HEK293T (cell line): ENCODE measurements around the gene CLDN9.

Source experiments
- CTBP1 ChIP-seq: fragments of 450-650 bp; IDR thresholded peaks from 2 replicates; pipeline ENCODE4 v1.6.1; 2016; ENCODE audit warnings: borderline replicate concordance
- ELF4 ChIP-seq: fragments of 450-650 bp; IDR thresholded peaks from 2 replicates; pipeline ENCODE4 v1.6.1; 2017; ENCODE audit warnings: antibody characterized with exemption
- FOXK2 ChIP-seq: fragments of 450-650 bp; IDR thresholded peaks from 2 replicates; pipeline ENCODE4 v1.6.1; 2016; ENCODE audit warnings: mild to moderate bottlenecking

DNA sequence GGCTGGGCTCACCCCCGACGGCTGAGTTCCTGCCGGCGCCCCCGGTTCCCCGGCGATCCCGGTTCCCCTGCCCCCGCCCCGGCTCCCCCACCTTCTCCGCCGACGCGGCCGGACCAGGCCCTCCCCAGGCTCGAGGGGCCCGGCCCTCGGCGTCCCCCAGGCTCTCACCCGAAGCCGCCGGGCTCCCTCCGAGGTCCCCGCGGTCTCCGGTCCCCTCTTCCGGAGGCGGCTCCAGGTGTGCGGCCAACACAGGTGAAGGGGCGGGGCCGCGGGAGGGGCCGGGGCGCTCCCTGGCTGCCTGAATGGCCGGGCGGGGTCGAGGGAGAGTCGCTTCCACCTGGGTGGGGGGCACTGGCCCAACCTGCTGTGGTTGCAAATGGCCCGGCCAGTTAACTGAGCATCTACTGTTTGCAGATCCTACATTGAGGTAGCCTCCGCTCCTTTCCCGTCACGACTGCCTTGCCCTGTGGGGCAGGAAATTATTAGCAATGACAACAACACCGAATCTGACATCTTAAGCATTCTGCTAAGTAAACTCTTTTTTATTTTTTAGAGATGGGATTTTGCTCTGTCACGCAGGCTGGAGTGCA lies 24.1 kb downstream of the CLDN9 start, which contains the start of gene BICDL2:
- TF ChIP-seq ELF4 (no peak), CTBP1 (no peak), FOXK2 (no peak)
